T-helper 9 cell (primary cell): Measurements from ENCODE around the gene ZFHX3.
"Not testable (repeated sequence)": the region's sequence is repeated elsewhere in the genome, so short reads cannot be mapped to it uniquely, and the experiment has no call there.

ENCODE experiments used
- DNase-seq: peaks from one replicate; pipeline ENCODE4 v3.0.0-alpha.2; 2020

The ZFHX3 gene

GRCh38 chr16:73021866-73022495 is 25.9 kb downstream of the ZFHX3 start:
- DNase-seq = no peak

DNA sequence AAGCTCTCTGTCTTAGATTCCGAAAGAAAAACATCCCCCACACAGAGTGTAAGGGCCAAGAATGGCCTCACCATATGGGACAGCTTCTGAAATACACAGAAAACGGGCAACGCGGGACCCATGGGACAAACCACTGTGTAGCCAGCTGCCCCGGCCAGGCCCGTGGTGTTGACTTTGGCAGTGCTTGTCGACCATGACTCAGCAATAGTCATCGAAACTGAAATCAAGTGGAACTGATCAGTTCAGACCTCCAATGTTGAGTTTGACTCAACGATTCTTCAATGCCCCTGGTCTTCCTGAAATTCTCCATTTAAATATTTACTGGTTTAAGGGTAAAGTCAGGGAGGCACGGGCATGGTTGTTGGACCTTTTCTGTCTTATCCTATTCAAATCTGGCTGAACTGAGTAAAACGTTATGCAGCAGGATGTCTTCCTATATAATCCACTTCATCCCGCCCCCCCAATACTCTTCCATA is 27.5 kb downstream of the ZFHX3 start:
- DNase-seq = no peak

GRCh38 chr16:73019457-73020362 is 28.2 kb downstream of the ZFHX3 start:
- DNase-seq = no peak

DNA sequence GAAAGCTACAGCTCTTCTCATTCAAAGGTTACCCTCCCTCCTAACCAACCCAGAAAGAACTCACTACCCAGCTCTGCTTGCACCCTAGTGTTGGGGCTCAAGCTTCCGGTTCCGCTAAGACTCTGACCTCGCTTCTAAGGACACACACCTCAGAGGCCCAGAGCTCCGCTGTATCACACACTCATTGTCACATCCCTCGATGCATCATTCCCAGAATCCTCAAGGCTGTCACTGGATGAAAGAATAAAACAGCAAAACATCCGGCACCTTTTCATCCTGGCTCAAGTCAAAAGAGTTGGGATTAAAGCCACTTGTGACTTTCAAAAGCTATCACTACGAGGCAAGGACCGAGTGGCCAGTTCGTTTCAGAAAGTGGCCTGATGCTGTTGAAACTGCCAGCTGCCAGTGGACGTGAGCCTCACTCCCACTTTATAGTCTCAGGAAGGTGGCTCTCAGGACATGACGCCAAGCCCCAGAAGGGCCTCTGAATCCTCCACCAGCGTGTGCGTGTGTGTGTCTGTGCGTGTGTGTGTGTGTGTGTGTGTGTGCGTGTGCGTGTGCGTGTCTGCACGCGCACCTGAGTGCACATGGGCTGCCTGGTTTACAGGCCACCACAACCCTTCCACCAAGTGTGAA is 29.0 kb downstream of the ZFHX3 start:
- DNase-seq = no peak

DNA sequence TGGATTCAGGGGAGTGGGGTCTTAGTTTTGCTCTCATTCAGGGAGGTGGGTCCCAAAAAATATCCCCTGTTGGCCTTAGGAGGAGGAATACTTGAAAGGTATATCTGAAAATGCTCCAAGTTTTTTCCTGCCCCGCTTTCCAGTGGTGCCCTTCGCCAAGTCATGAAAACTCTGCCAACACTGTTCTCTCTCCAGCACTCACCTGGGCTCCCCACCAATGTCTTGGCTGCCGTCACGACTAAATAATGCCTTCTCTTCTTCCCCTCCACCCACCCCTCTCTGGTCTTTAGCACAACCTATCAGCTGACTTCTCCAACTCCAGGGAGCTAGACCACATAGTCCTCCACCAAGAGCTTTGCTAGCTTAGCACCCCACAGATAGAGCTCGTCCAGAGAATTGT is 30.6 kb downstream of the ZFHX3 start:
- DNase-seq = no peak

DNA sequence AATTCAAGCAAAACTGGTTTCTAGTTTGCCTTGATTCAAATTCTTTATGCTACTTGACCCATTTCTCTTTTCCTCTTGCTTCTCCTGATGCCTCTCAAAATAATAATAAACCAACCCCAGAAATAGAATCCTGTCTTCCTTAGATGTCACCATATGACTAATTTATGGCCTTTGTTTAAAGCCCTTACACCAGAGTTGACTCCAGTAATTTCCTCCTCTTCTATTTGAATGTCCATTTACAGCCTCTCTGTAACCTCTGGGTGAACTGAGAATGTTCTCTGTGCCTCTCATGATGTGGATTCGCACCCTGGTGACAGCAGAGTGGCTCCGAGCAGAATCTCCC is 31.5 kb downstream of the ZFHX3 start:
- DNase-seq = no peak

- DNase-seq = no peak
These were observed 32.1 kb downstream of the ZFHX3 start for GRCh38 chr16:73015612-73016487.

GRCh38 chr16:73014768-73015167 is 33.2 kb downstream of the ZFHX3 start:
- DNase-seq = no peak

- DNase-seq = no peak
These were observed 34.0 kb downstream of the ZFHX3 start for GRCh38 chr16:73013974-73014373.

DNA sequence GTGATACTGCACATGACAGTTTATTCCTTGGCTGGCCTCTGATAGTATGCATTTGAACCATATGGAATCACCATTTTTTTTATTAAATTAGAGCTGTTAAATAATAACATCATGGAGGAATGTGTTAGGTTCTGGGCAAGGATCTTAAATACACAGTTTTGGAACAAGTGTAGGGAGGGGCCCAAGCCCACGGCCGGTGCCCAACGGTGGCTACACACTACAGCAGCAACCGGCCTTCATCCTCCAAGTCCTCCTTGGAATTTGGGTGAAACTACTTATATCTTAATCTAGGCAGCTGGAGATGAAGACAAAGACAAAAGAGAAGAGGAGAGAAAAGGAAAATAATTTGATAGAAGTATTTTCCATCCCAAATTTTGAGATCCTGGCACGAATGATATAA is 35.6 kb downstream of the ZFHX3 start:
- no peak for DNase-seq

DNA sequence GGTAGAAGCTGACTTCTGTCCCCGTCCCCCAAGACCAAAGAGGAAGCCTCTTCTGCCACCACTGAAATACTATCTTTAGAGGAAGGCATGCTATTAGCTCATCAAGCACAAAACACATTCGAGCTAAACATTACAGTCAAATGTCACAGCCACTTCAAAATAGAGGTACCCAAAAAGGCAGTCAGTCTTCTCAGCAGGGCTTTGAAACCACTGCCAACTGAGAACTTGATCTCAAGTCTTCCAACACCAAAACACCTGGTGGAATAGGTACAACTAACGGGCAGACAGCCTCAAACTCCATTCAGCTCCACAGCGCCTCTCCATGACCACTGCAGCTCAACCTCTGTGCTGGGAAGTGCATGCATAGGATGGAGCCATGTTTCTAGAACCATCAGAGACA is 36.0 kb downstream of the ZFHX3 start:
- DNase-seq = no peak

DNA sequence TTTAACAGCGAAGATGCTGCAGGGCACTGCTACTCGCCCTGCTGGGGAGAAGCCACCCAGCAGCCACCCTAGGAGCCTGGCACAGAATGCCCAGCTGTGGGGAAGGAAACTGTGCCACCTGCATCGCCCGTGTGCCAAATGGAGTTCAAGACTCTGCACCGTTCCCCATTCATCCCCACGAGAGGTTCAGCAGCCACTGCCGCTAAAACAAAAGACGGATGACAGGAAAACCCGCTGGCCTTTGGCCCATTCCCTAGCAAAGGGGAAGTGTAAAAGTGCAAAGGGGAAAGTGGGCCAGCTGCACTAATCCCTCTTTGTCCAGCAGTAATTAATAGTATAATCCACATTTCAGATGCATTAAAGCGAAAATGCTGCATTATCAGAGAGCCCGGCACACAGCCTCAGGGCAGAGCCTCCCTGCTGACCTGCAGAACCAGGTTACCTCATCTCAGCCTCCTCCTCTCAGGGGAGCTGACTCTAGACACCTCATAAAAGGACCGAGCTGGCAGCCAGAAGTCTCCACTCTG is 37.7 kb downstream of the ZFHX3 start:
- DNase-seq = no peak

DNA sequence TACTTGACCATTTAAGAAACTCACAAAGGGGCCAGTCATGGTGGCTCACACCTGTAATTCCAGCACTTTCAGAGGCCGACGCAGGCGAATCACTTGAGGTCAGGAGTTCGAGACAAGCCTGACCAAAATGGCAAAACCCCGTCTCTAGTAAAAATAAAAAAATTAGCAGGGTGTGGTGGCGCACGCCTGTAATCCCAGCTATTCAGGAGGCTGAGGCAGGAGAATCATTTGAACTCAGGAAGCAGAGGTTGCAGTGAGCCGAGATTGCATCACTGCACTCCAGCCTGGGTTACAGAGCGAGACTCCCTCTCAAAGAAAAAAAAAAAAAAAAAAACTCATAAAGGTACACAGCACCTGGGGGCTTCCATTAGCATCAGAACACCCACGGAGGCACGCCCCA is 38.2 kb downstream of the ZFHX3 start:
- not testable (repeated sequence) for DNase-seq

DNA sequence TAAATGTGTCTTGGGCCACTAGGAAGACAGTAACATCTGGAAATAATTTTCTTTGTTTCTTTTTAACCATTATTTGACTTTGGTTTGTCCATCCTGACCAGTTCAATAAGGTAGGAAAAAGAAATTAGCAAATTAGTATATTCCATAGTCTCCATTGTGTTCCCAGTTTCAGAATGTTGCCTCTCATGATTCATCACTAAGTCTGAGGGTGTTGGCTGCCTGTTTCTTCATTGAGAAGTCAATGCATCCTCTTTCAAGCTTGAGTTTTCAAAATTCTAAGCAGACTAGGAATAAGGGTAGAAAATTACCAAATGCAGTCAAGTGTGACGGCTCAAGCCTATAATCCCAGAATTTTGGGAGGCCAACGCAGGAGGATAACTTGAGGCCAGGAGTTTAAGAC is 41.9 kb downstream of the ZFHX3 start:
- DNase-seq = no peak

- no peak for DNase-seq
These were observed 45.1 kb downstream of the ZFHX3 start for GRCh38 chr16:73002866-73003265.

GRCh38 chr16:73000907-73001521 is 46.9 kb downstream of the ZFHX3 start:
- no peak for DNase-seq

- no peak for DNase-seq
These were observed 47.7 kb downstream of the ZFHX3 start for GRCh38 chr16:73000020-73000906.

GRCh38 chr16:72999541-73000019 is 48.3 kb downstream of the ZFHX3 start:
- no peak for DNase-seq

DNA sequence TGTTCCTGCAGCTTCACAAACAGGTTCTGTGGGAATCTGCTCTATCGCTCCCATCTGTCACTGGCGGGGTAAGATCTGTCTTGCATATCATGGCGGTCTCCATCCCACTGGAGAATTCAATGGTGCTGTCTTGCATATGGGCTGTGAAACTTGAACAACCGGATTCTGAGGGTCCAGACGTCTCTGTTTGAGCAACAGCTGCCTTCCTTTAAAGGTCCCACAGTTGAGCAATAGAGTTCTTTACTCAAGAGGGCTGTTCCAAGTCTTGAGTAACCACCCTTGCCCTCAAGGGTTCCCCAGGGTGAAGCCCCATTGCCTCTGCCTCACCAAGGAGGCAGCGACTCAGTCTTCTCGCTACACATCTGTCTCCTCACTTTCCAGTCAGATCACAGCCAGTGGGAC is 50.8 kb downstream of the ZFHX3 start:
- DNase-seq = no peak

DNA sequence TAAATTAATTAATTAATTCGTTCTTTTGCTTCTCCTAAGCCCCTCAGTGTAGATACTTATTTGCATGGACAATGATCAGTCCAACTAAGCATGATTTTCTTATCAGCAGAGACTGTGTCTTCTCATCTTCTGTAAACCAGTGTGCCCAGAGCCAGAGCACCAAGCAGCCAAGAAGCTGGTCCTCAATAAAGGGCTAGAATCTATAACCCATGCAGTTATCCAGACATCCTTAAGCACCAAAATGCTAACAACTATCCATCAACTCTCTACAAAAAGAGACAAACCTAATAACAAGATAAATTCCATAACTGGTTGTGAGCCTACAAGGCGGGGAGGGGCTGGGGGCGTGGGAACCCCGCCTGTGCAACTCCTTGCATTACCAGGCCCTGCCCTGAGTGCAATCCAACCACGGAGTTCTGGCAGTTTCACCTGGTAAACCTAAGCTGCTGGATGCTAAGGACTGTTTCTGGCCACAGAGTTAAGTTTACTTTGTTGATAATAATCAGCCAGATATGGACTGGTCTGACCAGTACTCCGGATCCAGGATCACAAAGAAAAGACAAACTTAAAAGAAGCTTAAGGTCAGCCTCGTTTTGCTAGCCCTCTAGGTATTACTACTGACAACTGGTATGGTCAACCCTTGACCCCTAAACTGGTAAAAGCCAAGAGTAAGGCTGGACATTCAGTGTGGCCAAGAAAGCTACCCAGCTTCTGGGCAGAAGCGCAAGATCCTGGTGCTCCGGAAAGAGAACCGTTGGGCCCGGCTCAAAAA is 51.5 kb downstream of the ZFHX3 start:
- no peak for DNase-seq
